ENCODE results near the gene NAA25. TPM values are rescaled to one million over a fixed set of nuclear protein-coding genes. Genes with fewer than 3 reads are reported as not detected.
"Not testable (repeated sequence)": the region's sequence is repeated elsewhere in the genome, so short reads cannot be mapped to it uniquely, and the experiment has no call there.

Gene NAA25
- total RNA-seq, 4 donors from 2014 or later, result 22.4 to 37.1 (median 24.7) TPM

DNA sequence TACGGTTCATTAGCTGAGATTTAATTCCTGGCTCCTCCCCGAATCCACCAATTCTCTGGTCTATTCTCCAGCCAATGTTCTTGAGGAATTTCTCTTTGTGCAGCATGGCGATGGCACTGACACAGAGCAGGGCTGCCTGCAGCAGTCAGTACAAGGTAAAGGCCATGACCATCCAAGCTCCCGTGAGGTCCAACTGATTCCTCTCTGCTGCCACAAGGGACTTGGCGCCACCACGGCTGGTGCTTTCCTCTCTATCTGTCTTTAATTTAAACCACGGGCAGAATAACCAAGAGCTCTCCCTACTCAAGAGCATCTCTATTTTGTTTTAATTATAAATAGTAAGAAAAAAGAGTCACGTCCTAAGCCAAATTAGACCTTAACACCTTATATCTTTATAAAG, 107.8 kb downstream of the NAA25 start:
- intact Hi-C loops (cut with DNase I), result no loop called here
- H3K27ac ChIP-seq, result no peak overlapping the region
- no peaks in the 10 kb centered on the region for H3K4me1 ChIP-seq

GRCh38 chr12:111999129-111999528, 109.5 kb downstream of the NAA25 start:
- H3K4me1 ChIP-seq; intact Hi-C loops (cut with DNase I): not testable (repeated sequence)
- WGBS, 2 donors, result 96% methylated on average over 9 of the region's 9 CpGs

More for the DNA sequence above, 107.8 kb downstream of the NAA25 start:
- H3K36me3 ChIP-seq, result no peaks in the 10 kb centered on the region
- 92 to 94% methylated on average over 8 of the region's 8 CpGs for WGBS, 2 donors
- no peak for DNase-seq
- H3K9me3 ChIP-seq, result no peaks in the 10 kb centered on the region
- H3K27me3 ChIP-seq, result no peaks in the 10 kb centered on the region
- no peak for TF ChIP-seq POLR2A (IDR thresholded peaks at IDR 0.05)
- TF ChIP-seq, protein P1, sequence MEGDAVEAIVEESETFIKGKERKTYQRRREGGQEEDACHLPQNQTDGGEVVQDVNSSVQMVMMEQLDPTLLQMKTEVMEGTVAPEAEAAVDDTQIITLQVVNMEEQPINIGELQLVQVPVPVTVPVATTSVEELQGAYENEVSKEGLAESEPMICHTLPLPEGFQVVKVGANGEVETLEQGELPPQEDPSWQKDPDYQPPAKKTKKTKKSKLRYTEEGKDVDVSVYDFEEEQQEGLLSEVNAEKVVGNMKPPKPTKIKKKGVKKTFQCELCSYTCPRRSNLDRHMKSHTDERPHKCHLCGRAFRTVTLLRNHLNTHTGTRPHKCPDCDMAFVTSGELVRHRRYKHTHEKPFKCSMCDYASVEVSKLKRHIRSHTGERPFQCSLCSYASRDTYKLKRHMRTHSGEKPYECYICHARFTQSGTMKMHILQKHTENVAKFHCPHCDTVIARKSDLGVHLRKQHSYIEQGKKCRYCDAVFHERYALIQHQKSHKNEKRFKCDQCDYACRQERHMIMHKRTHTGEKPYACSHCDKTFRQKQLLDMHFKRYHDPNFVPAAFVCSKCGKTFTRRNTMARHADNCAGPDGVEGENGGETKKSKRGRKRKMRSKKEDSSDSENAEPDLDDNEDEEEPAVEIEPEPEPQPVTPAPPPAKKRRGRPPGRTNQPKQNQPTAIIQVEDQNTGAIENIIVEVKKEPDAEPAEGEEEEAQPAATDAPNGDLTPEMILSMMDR (IDR thresholded peaks at IDR 0.05), result no peak
- H3K4me3 ChIP-seq (replicated peaks in 1 of 3), result no peak overlapping the region

GRCh38 chr12:111998015-111998414, 110.6 kb downstream of the NAA25 start:
- no peaks in the 10 kb centered on the region for H3K9me3 ChIP-seq
- 76 to 88% methylated on average over 4 of the region's 4 CpGs for WGBS, 2 donors
- H3K27ac ChIP-seq, result no peak overlapping the region
- DNase-seq, result no peak
- no peak overlapping the region for H3K4me3 ChIP-seq (replicated peaks in 1 of 3)
- intact Hi-C loops (cut with DNase I), result no loop called here
- no peaks in the 10 kb centered on the region for H3K27me3 ChIP-seq
- H3K36me3 ChIP-seq, result no peaks in the 10 kb centered on the region
- no peak for TF ChIP-seq POLR2A (IDR thresholded peaks at IDR 0.05)
- TF ChIP-seq, protein P1 (IDR thresholded peaks at IDR 0.05), result no peak
- H3K4me1 ChIP-seq, result peaks cover 0 to 7% of the 10 kb centered on the region in 2 donors

More at GRCh38 chr12:111999129-111999528, 109.5 kb downstream of the NAA25 start:
- not testable (repeated sequence) for H3K27ac ChIP-seq; H3K27me3 ChIP-seq; H3K9me3 ChIP-seq; H3K36me3 ChIP-seq; DNase-seq; H3K4me3 ChIP-seq (replicated peaks in 1 of 3)

- DNase-seq, result no peak
- intact Hi-C loops (cut with DNase I), result no loop called here
- H3K27ac ChIP-seq, result no peak overlapping the region
- 95 to 98% methylated on average over 2 of the region's 2 CpGs for WGBS, 2 donors
- TF ChIP-seq POLR2A (IDR thresholded peaks at IDR 0.05), result no peak
- TF ChIP-seq, protein P1 (IDR thresholded peaks at IDR 0.05), result no peak
- no peak overlapping the region for H3K4me3 ChIP-seq (replicated peaks in 1 of 3)
- H3K4me1 ChIP-seq, result peaks cover 0 to 7% of the 10 kb centered on the region in 2 donors
- no peaks in the 10 kb centered on the region for H3K9me3 ChIP-seq
- H3K36me3 ChIP-seq, result no peaks in the 10 kb centered on the region
- no peaks in the 10 kb centered on the region for H3K27me3 ChIP-seq
These were observed 111.3 kb downstream of the NAA25 start for GRCh38 chr12:111997300-111997699.

GRCh38 chr12:111995782-111996480, 112.7 kb downstream of the NAA25 start:
- intact Hi-C loops (cut with DNase I), result no loop called here
- 93 to 100% methylated on average over 1 of the region's 1 CpG for WGBS, 2 donors
- no peak for TF ChIP-seq POLR2A (IDR thresholded peaks at IDR 0.05)
- TF ChIP-seq, protein P1 (IDR thresholded peaks at IDR 0.05), result no peak
- no peaks in the 10 kb centered on the region for H3K27me3 ChIP-seq
- no peaks in the 10 kb centered on the region for H3K36me3 ChIP-seq
- DNase-seq, result no peak
- peaks cover 0 to 7% of the 10 kb centered on the region in 2 donors for H3K4me1 ChIP-seq
- H3K9me3 ChIP-seq, result no peaks in the 10 kb centered on the region
- H3K27ac ChIP-seq, result no peak overlapping the region
- H3K4me3 ChIP-seq (replicated peaks in 1 of 3), result no peak overlapping the region

DNA sequence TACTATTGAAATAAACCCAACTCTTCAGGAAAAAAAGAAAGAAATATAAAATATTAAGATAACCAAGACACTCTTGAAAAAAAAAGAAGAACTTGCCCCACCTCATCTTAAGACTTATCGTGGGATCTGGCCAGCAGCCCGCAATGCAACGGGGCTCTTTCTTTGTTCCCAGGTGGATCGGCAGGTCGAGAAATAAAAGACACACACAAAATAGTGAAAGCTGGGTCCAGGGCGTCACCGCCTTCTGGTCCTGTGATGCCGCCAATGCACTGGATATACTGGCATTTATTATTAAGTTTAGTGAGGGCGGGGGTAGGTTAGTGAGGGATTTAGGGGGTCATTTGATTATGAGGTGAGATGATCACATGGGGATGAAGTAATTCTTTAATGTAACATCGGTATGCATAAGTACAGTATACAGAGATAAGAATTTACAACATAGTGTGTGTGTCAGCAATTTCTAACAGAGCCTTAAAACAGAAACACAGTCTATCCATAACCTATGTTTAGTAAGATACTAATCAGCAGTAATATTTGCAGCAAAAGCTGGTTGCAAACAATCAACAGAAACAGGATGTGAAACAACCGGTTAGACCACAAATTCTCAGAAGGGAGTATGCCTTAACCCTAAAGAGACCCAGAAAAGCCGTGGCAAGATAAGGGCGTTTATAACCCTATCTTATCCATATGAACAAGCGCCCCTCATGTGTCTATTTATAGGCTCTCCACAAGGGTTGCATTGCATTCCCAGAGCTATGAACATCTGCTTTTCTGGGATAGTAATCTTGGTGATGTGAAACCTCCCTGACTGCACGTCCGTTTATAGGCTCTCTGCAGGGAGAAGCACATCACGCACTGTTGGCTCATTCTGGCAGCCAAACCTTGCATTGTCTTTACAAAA, 114.1 kb downstream of the NAA25 start:
- intact Hi-C loops (cut with DNase I); H3K4me1 ChIP-seq; H3K27ac ChIP-seq; H3K27me3 ChIP-seq; H3K4me3 ChIP-seq (replicated peaks in 1 of 3); H3K9me3 ChIP-seq; DNase-seq; H3K36me3 ChIP-seq: not testable (repeated sequence)
- WGBS, 2 donors, result 81 to 87% methylated on average over 17 of the region's 17 CpGs
